Lower leg skin (tissue), 4 donors: Measurements from ENCODE around the gene IMMP2L. TPM values are rescaled to one million over a fixed set of nuclear protein-coding genes. Genes with fewer than 3 reads are reported as not detected.

Experiments used
- DNase-seq, 2 donors: peaks; one replicate each; pipeline ENCODE4 v3.0.0-alpha.2; 2019; ENCODE audit warnings: low spot score in 2 of 2
- H3K4me3 ChIP-seq: fragments of 200-600 bp; sonication (generic); 2 replicates; pipeline ENCODE4 v1.5.1; 2017; ENCODE audit warnings: mild to moderate bottlenecking, low read depth; ENCODE audit not compliant: poor library complexity, severe bottlenecking
- POLR2A ChIP-seq, 2 donors: fragments of 450-650 bp; IDR thresholded peaks; one replicate each; pipeline ENCODE4 v1.6.1; 2016 to 2017; ENCODE audit warnings: antibody characterized with exemption in 2 of 2, mild to moderate bottlenecking in 1 of 2, moderate library complexity in 1 of 2
- WGBS, 2 donors: methylation state at CpG; one replicate each; pipeline ENCODE4 v1.1.5; 2018; 5-methylcytosine and 5-hydroxymethylcytosine counted together
- intact Hi-C: fragments of 100-400 bp; cut with DNase I; formaldehyde crosslinking; loops from one replicate; pipeline ENCODE4 v1.15.0; 2023; ENCODE audit warnings: low total_unique reads
- total RNA-seq, 4 donors: library from RNA; depleted of rRNA; stranded (reverse); fragments of >200 nt; gene quantifications; one replicate each; pipeline ENCODE4 v1.1.0, GENCODE V29; 2016
- TF ChIP-seq, protein P1 (sequence below), 3 donors: fragments of 450-650 bp; IDR thresholded peaks; one replicate each; pipeline ENCODE4 v1.5.1; 2016; ENCODE audit warnings: antibody characterized with exemption in 3 of 3, mild to moderate bottlenecking in 3 of 3, moderate library complexity in 2 of 3

IMMP2L gene
- total RNA-seq, 4 donors from 2014 or later: 13.6 to 16.8 (median 16.4) TPM

DNA sequence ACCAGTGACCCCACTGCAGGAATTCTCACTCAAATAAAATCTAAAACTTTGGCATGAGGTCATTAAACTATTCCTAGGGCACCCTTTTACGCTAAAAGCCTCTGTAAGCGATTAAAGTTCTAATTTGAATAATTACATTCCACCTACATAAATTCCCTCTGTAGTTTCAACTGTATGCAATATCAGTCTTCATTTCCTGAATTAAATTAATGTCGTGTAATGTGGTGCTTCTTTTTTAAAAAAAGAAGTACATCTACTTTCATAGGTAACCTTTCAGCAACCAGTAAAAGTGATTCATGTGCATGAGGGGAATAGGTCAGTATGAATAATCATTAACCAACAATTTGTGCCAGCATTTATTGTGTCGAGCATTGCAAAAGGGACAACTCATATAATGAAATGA lies 44.7 kb downstream of the IMMP2L start:
- DNase-seq: no peak
- intact Hi-C loops: no loop called here
- 69 to 82% methylated on average over 4 of the region's 4 CpGs for WGBS, 2 donors
- TF ChIP-seq, protein P1, sequence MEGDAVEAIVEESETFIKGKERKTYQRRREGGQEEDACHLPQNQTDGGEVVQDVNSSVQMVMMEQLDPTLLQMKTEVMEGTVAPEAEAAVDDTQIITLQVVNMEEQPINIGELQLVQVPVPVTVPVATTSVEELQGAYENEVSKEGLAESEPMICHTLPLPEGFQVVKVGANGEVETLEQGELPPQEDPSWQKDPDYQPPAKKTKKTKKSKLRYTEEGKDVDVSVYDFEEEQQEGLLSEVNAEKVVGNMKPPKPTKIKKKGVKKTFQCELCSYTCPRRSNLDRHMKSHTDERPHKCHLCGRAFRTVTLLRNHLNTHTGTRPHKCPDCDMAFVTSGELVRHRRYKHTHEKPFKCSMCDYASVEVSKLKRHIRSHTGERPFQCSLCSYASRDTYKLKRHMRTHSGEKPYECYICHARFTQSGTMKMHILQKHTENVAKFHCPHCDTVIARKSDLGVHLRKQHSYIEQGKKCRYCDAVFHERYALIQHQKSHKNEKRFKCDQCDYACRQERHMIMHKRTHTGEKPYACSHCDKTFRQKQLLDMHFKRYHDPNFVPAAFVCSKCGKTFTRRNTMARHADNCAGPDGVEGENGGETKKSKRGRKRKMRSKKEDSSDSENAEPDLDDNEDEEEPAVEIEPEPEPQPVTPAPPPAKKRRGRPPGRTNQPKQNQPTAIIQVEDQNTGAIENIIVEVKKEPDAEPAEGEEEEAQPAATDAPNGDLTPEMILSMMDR (IDR thresholded peaks at IDR 0.05): no peak
- no peak for TF ChIP-seq POLR2A (IDR thresholded peaks at IDR 0.05)
- no peak overlapping the region for H3K4me3 ChIP-seq

DNA sequence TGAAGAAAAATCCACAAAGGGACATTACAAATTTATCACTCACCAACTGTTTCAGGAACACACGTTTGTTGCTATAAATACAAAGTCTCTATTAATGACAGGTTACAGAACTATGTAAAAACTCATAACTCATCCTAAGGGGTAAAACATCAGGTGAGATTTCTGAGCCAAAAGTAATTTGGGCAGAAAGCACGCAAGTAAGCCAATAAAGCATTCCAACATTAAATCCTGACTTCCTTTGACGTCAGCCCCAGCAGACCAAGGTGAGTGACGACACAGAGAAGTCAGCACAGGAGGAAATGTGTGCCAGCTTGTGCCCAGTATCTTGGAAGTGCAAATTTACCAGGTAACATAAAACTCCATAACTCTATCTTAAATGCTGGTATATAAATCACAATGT lies 45.7 kb downstream of the IMMP2L start:
- no peak overlapping the region for H3K4me3 ChIP-seq
- DNase-seq: no peak
- TF ChIP-seq, protein P1 (IDR thresholded peaks at IDR 0.05): no peak
- no peak for TF ChIP-seq POLR2A (IDR thresholded peaks at IDR 0.05)
- WGBS, 2 donors: 47 to 56% methylated on average over 4 of the region's 4 CpGs
- intact Hi-C loops: no loop called here

DNA sequence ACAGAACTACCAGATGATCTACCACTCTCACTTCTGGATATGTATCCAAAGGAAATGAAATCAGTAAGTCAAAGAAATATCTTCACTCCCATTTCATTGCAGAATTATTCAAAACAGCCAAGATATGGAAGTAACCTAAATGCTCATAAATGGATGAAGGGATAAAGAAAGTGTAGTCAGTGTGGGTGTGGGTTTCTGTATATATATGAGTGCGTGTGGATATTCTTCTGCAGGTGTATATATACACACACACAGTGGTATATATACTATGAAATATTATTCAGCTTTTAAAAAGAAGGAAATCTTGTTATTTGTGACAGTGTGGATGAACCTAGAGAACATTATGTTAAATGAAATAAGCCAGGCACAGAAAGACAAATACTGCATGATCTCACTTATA lies 48.7 kb downstream of the IMMP2L start:
- no peak for TF ChIP-seq POLR2A (IDR thresholded peaks at IDR 0.05)
- TF ChIP-seq, protein P1 (IDR thresholded peaks at IDR 0.05): no peak
- WGBS, 2 donors: 96 to 97% methylated on average over 1 of the region's 1 CpG
- intact Hi-C loops: no loop called here

DNA sequence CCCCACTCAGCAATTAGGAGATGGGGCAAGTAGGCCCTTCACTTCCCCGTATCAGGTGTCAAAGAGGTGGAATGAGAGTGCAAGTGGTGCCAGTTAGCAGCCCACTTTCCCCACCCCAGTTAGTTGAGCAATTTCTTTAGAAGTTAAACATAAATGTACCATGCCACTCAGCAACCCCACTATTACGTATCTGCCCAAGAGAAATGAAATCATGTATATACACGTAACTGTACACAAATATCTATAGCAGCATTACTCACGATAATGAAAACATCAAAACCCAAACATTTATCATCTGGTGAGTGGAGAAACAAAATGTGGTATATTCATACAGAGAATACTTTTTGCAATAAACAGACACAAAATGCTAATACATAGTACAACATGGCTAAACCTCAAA lies 50.4 kb downstream of the IMMP2L start:
- DNase-seq: no peak
- H3K4me3 ChIP-seq: no peak overlapping the region
- intact Hi-C loops: no loop called here
- 89 to 96% methylated on average over 4 of the region's 4 CpGs for WGBS, 2 donors
- no peak for TF ChIP-seq POLR2A (IDR thresholded peaks at IDR 0.05)
- TF ChIP-seq, protein P1 (IDR thresholded peaks at IDR 0.05): no peak

More for the DNA sequence above, 48.7 kb downstream of the IMMP2L start:
- no peak overlapping the region for H3K4me3 ChIP-seq
- no peak for DNase-seq

DNA sequence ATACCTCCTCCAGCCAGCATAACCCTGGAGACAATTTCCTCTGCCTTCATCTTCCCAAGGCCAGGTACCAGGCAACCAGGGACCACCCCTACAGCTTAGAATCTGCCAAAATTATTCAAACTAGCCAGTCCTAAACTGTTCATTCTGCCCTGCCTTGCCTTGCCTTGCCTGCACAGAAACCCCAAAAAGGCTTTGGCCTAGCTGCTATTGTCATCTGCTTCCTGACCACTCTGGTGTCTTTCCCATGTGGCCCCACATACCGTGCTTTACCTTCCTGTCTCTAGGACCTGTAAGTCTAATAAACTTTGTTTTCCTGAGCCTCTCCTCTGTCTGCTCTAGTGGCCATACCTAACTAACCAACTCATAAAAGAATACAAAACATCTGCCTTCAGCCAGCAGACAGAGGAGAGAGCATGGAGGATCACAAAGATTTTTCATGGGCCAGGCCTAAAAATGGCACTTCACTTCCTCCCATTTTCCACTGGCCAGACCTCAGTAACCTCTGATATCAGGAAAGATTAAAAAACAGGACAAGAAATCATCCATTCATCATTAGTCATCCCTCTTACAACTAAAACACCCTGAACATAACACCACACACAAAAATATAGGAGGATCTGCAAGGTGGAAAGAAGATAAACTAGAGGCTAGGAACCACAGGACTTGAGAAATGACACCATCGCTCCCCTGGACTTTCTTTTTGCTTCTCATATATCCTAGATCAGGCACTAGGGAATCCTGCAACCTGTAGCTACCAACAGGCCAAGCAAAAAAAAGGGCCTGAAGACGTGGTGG lies 51.5 kb downstream of the IMMP2L start:
- H3K4me3 ChIP-seq: no peak overlapping the region
- intact Hi-C loops: no loop called here
- WGBS, 2 donors: 92 to 97% methylated on average over 3 of the region's 3 CpGs
- no peak for DNase-seq
- TF ChIP-seq, protein P1 (IDR thresholded peaks at IDR 0.05): no peak
- TF ChIP-seq POLR2A (IDR thresholded peaks at IDR 0.05): no peak

DNA sequence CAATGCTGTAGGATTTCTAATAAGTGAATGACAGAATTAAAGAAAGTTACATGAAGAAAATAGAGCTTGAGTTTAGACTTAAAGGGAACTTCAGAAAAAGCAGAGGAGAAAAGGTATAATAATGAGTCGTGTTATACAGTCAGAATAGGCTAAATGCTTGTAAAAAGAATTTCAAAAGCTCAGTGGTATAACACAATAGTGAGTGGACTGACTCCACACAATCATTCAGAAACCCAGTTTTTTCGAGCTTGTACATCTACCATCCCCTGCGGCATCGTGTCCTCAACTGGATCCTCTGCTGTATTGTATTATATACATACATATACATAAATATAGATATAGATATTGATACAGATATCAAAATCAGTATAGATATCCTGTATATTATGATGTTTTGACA lies 52.2 kb downstream of the IMMP2L start:
- WGBS, 2 donors: 95 to 96% methylated on average over 4 of the region's 4 CpGs
- no peak overlapping the region for H3K4me3 ChIP-seq
- no peak for TF ChIP-seq POLR2A (IDR thresholded peaks at IDR 0.05)
- TF ChIP-seq, protein P1 (IDR thresholded peaks at IDR 0.05): no peak
- no peak for DNase-seq
- intact Hi-C loops: no loop called here
